Gastroesophageal sphincter (tissue), 4 donors: ENCODE results near the gene CTXN3. TPM values are rescaled to one million over a fixed set of nuclear protein-coding genes. Genes with fewer than 3 reads are reported as not detected.

Experiments used
- ATAC-seq: fragments of 150-250 bp; one replicate; pipeline ENCODE4 v1.9.1; 2016; ENCODE audit warnings: mild to moderate bottlenecking, moderate library complexity
- H3K27ac ChIP-seq, 4 donors: fragments of 200-600 bp; sonication (generic) in 3 of 4; 1 replicate in 3 of 4; 2 replicates in 1 of 4; pipeline ENCODE4 v1.5.1; 2016 to 2019
- H3K27me3 ChIP-seq: fragments of 200-600 bp; sonication (generic); one replicate; pipeline ENCODE4 v1.5.1; 2019
- H3K36me3 ChIP-seq, 2 donors: fragments of 200-600 bp; sonication (generic); one replicate each; pipeline ENCODE4 v1.5.1; 2019; ENCODE audit warnings: control low read depth in 1 of 2
- H3K4me1 ChIP-seq, 3 donors: fragments of 200-600 bp; sonication (generic); 1 replicate in 2 of 3; 2 replicates in 1 of 3; pipeline ENCODE4 v1.5.1; 2016 to 2019; ENCODE audit warnings: control low read depth in 2 of 3
- H3K4me3 ChIP-seq, 2 donors: fragments of 200-600 bp; sonication (generic); one replicate each; pipeline ENCODE4 v1.5.1; 2019; ENCODE audit warnings: mild to moderate bottlenecking in 1 of 2, moderate library complexity in 1 of 2
- H3K9me3 ChIP-seq, 3 donors: fragments of 200-600 bp; sonication (generic); one replicate each; pipeline ENCODE4 v1.5.1; 2017 to 2019; ENCODE audit warnings: control low read depth in 2 of 3
- EP300 ChIP-seq: sonication (generic); formaldehyde crosslinking; IDR thresholded peaks from one replicate; pipeline ENCODE4 v1.6.1; 2017; ENCODE audit warnings: antibody characterized with exemption, mild to moderate bottlenecking
- POLR2A ChIP-seq, 2 donors: fragments of 450-650 bp; IDR thresholded peaks; one replicate each; pipeline ENCODE4 v1.6.1; 2017; ENCODE audit warnings: antibody characterized with exemption in 2 of 2, mild to moderate bottlenecking in 2 of 2, moderate library complexity in 1 of 2
- POLR2AphosphoS5 ChIP-seq: sonication (generic); formaldehyde crosslinking; IDR thresholded peaks from one replicate; pipeline ENCODE4 v1.6.1; 2017; ENCODE audit warnings: antibody characterized with exemption
- WGBS, 2 donors: methylation state at CpG; one replicate each; pipeline ENCODE4 v1.1.5; 2018; ENCODE audit warnings: low coverage in 1 of 2; 5-methylcytosine and 5-hydroxymethylcytosine counted together
- total RNA-seq, 4 donors: library from RNA; depleted of rRNA; stranded (reverse); fragments of >200 nt; gene quantifications; one replicate each; pipeline ENCODE4 v1.1.0, GENCODE V29; 2016
- TF ChIP-seq, protein P1 (sequence below), 4 experiments: fragments of 200-600 bp in 2 of 4; fragments of 450-650 bp in 2 of 4; sonication (generic) in 1 of 4; IDR thresholded peaks; one replicate each; pipeline ENCODE4 v1.5.1; 2017 to 2019; ENCODE audit warnings: antibody characterized with exemption in 4 of 4, mild to moderate bottlenecking in 2 of 4, moderate library complexity in 2 of 4

Gene CTXN3
- total RNA-seq, 4 donors from 2014 or later = 0.58 TPM; not detected in 3

DNA sequence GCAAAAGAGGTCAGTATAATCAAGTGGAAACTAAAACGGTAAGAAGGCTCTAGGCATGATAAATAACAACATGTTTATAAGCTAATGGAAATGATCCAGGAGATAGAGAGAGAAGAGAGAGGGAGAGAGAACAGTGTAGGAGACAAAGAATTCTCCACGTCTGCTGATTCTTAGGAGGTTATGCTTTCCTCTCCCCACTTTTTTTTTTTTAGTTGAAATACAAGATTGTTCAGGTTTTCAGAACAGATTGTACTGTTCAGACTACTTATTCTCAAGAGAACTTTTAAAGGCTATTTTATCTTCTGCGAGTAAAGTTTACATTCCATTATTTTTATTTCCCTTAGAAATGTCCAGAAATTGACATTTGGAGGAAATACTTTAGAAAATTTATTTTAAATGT, 58.3 kb downstream of the CTXN3 start:
- Histone ChIP-seq H3K36me3 (no peaks in the 10 kb centered on the region), H3K4me1 (peaks cover 5 to 55% (median 18%) of the 10 kb centered on the region in 3 donors), H3K27ac (peak overlapping the region; percentile 68 to 94 (median 78)), H3K4me3 (no peak overlapping the region), H3K27me3 (no peaks in the 10 kb centered on the region), H3K9me3 (no peaks in the 10 kb centered on the region)
- peak; percentile 45 for ATAC-seq
- TF ChIP-seq, protein P1, sequence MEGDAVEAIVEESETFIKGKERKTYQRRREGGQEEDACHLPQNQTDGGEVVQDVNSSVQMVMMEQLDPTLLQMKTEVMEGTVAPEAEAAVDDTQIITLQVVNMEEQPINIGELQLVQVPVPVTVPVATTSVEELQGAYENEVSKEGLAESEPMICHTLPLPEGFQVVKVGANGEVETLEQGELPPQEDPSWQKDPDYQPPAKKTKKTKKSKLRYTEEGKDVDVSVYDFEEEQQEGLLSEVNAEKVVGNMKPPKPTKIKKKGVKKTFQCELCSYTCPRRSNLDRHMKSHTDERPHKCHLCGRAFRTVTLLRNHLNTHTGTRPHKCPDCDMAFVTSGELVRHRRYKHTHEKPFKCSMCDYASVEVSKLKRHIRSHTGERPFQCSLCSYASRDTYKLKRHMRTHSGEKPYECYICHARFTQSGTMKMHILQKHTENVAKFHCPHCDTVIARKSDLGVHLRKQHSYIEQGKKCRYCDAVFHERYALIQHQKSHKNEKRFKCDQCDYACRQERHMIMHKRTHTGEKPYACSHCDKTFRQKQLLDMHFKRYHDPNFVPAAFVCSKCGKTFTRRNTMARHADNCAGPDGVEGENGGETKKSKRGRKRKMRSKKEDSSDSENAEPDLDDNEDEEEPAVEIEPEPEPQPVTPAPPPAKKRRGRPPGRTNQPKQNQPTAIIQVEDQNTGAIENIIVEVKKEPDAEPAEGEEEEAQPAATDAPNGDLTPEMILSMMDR (IDR thresholded peaks at IDR 0.05) = no peak
- TF ChIP-seq POLR2A (IDR thresholded peaks at IDR 0.05) (no peak), EP300 (no peak), POLR2AphosphoS5 (no peak)
- 16 to 20% methylated on average over 3 of the region's 3 CpGs for WGBS, 2 donors

Other genes starting within 250 kb of the CTXN3 start
- gene PRRC1, start 131.4 kb upstream of the CTXN3 start, total RNA-seq = 10 to 100 TPM; 27.2 to 49.1 (median 30.1) TPM
- gene CCDC192, start 54.3 kb downstream of the CTXN3 start, total RNA-seq = 1 to 10 TPM in 1 of 4 donors, under 1 TPM in 2, not detected in 1; 0.94 to 2.6 (median 0.94) TPM